T1000 (cell line): ENCODE measurements around the gene UHRF1.
"Not testable (repeated sequence)": the region's sequence is repeated elsewhere in the genome, so short reads cannot be mapped to it uniquely, and the experiment has no call there.

ENCODE experiments used
- DNase-seq: peaks from one replicate; lab custom pipeline; 2025; ENCODE audit warnings: mixed read lengths; lab: John Stamatoyannopoulos, UW

UHRF1 gene

DNA sequence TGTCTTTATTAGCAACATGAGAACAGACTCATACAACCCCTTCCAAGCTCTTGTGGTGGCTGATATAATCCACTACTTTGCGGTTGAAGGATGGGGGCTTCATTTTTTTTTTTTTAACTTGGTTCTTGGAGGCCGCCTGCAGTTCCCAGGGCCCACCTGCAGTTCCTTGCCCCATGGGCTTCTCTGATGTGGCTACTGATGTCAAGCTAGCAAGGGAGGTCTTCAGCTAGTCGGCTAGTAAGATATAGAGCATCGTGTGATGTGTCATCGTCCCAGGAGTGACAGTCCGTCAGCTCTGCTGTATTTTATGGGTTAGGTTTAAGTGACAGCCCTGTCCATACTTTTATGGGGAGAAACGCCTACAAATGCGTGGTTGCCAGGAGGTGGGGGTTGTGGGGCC is 26.1 kb downstream of the UHRF1 start:
- no peak for DNase-seq

DNA sequence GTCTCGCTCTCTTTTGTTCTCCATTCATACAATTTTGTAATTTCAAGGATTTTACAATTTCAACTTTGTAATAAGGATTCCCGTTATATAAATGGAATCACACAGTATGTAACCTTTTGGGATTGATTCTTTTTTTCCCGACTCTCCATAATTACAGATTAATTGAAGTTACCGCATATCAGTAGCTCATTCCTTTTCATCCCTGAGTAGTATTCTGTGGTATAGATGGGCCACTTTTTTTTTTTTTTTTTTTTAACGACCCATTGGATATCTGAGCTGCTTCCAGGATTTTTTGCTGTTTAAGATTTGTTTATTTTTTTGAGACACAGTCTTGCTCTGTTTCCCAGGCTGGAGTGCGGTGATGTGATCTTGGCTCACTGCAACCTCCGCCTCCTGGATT is 27.8 kb downstream of the UHRF1 start:
- no peak for DNase-seq

DNA sequence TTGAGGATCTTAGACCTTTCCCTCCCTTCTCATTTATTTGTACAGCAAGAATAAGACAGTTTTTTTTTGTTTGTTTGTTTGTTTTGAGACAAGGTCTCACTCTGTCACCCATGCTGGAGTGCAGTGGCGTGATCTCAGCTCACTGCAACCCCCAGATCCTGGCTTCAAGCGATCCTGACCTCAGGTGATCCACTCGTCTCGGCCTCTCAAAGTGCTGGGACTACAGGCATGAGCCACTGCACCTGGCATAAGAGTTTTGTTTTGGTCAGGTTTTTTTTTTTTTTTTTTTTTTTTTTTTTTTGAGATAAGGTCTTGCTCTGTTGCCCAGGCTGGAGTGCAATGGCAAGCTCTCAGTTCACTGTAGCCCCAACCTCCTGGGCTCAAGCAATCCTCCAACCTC is 29.2 kb downstream of the UHRF1 start:
- DNase-seq: not testable (repeated sequence)

DNA sequence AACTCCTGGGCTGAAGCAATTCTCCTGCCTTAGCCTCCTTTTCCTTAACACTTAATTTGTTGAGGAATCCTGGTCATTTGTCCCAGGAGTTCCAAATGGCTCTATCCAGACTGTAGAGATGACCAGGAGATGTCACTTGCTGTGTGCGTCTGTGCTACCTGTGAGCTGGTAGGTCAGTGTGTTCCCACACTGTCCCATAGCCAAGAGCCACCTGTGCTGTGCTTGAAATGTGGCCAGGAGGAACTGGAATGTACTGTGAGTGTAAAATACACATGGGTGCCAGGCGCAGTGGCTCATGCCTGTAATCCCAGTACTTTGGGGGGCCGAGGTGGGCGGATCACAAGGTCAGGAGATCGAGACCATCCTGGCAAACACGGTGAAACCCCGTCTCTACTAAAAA is 30.2 kb downstream of the UHRF1 start:
- no peak for DNase-seq

DNA sequence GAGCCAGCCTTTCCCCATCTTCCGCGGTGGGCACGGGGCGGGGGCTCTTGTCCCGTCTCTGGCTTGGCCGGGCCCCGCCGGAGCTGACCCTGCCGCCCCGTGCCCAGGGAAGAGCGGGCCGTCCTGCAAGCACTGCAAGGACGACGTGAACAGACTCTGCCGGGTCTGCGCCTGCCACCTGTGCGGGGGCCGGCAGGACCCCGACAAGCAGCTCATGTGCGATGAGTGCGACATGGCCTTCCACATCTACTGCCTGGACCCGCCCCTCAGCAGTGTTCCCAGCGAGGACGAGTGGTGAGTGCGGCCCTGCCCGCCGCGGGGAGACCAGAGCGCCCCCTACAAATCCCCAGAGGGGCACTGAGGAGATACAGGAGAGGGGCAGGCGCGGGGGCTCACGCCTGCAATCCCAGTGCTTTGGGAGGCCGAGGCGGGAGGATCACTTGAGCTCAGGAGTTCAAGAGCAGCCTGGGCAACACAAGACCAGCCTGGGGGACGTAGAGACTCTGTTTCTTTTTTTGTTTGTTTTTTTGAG is 32.4 kb downstream of the UHRF1 start:
- DNase-seq: not testable (repeated sequence)

DNA sequence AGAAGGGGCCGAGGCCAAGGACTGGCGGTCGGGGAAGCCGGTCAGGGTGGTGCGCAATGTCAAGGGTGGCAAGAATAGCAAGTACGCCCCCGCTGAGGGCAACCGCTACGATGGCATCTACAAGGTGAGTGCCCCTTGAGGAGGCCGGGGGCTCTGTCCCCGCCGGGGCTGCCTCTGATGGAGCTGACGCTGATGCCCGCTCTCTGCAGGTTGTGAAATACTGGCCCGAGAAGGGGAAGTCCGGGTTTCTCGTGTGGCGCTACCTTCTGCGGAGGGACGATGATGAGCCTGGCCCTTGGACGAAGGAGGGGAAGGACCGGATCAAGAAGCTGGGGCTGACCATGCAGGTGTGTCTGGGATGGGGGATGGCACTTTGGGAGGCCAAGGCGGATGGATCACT is 41.3 kb downstream of the UHRF1 start:
- not testable (repeated sequence) for DNase-seq

DNA sequence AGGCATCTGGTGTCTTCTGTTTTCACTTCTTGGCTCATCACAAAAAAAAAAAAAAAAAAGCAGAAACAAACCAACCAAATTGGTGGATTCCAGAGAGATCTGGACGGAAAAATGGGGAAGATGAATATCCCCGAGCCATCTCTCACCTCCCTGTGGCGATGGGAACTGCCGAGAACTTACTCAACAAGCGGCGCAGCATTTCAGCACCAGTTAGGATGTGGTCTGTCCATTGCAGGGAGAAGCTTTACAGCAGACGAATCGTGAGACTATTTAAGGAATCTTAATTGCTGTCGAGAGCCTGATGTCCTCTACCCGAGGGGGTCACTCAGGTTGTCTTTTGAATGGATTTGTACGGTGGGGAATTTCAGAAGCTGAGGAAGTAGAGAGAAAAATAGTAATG is 42.4 kb downstream of the UHRF1 start:
- DNase-seq: no peak

DNA sequence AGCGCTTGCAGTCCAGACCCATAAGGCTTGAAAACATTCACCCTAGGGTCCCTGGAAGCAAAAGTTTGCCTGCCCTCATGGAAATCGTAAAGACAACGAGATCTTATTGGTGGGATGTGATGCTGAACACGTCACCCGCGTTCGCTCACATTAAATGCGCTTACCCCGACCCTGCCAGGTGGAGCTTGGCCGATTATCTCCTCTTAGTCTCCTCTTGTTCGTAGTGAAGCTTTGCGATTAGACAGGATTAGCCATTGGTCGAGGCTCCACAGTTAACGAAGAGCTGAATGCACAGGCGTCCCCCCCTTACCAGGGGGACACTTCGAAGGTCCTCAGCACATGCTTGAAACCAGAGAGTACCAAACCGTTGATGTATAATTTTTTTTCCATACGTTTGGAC is 43.6 kb downstream of the UHRF1 start:
- no peak for DNase-seq

DNA sequence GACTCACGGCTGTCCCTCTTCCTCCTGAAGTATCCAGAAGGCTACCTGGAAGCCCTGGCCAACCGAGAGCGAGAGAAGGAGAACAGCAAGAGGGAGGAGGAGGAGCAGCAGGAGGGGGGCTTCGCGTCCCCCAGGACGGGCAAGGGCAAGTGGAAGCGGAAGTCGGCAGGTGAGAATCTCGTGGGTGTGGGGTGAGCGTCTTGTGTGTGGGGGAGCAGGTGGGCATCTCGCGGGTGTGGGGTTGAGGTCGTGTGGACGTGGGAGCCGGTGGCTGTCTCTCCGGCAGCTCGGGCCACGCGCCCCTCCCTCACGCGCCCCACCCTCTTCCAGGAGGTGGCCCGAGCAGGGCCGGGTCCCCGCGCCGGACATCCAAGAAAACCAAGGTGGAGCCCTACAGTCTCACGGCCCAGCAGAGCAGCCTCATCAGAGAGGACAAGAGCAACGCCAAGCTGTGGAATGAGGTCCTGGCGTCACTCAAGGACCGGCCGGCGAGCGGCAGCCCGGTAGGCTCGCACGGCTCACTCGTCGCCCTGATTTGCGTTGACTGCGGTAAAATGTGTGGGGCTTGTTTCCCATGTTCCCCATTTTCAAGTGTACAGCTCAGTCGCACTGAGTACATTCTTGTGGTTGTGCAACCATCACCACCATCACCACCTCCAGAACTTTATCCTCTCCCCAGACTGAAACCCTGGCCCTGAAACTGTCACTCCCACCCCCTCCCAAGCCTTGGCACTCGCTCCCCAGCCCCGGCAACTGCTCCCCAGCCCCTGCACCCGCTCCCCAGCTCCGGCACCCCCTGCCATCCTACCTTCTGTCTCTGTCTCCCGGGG is 45.2 kb downstream of the UHRF1 start:
- not testable (repeated sequence) for DNase-seq

DNA sequence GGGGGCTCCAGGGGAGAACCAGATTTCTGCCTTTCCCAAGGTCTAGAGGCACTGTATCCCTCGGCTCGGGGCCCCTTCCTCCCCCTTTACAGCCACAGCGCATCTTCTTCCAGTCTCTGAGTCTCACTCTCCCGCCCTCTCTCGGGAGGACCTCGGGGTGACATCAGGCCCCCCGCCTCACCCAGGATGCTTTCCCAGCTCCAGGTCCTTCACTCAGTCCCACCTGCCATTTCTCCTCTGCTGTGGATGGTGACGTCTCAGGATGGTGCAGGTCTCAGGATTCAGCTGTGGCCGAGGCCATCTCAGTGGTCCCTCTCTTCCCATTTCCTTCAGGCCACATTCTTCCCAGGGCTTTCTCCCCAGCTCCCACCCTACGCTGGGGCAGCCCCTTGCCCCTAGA is 46.0 kb downstream of the UHRF1 start:
- DNase-seq: no peak

DNA sequence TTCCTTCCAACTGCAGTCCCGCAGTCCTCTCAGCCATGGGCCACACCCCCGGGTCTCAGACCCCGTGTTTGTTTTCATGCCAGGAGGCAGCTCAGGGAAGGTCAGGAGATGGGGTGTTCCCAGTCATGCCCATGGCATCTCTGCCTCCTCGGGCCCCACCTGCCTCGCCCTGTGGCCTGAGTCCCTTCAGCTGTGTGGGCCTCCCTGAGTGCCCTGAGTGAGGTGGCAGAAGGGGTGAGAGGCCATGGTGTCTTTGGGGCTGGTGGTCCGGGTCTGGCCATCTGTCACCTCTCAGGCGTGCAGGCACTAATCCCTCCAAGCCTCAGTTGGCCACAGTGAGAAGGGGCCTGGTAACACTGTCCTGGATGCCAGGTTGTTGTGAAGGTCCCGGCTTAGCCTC is 48.7 kb downstream of the UHRF1 start:
- no peak for DNase-seq

DNA sequence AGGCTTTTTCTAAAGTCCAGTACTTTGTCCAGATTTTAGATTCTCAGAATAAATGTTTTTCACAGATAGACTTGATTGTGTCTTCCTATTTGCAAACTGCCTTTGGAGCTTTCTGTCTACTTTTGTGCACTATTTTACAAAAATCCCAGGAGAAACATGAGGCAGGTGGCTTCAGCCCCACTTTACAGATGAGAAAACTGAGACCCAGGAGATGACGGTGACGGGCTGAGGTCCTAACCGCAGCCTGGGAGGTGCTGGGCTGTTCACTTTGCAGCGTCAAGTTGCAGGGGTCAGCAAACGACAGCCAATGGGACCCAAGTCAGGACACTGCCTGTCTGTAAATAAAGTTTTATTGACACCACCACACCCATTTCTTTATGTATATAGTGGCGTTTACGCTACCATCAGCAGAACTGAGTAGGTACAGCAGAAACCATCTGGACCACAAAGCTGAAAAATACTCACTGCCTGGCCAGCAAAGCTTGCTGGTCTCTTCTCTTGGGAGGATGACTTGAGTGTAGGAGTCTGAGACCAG is 52.9 kb downstream of the UHRF1 start:
- DNase-seq: no peak

DNA sequence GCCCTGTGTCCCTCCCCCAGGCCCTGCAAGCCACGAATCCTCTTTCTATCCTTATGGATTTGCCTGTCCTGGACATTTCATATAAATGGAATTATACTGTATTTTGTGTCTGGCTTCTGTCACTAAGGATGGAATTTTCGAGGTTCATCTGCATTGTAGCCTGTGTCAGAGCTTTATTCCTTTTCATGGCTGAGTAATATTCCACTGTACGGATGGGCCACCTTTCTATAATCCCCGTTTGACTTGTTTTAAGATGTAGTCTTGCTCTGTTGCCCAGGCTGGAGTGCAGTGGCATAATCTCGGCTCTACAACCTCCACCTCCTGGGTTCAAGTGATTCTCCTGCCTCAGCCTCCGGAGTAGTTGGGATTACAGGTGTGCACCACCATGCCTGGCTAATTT is 55.8 kb downstream of the UHRF1 start:
- DNase-seq: no peak

DNA sequence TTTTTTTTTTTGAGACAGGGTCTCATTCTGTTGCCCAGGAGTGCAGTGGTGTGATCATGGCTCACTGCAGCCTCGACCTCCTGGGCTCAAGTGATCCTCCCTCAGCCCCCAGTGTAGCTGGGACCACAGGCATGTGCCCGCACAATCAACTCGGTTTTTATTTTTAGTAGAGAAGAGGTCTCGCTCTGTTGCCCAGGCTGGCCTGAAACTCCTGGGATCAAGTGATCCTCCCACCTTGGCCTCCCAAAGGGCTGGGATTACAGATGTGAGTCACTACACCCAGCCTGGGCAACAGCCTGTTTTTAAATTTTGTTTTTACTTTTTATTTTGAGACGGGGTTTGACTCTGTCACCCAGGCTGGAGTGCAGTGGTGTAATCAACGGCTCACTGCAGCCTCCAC is 57.3 kb downstream of the UHRF1 start:
- DNase-seq: no peak

DNA sequence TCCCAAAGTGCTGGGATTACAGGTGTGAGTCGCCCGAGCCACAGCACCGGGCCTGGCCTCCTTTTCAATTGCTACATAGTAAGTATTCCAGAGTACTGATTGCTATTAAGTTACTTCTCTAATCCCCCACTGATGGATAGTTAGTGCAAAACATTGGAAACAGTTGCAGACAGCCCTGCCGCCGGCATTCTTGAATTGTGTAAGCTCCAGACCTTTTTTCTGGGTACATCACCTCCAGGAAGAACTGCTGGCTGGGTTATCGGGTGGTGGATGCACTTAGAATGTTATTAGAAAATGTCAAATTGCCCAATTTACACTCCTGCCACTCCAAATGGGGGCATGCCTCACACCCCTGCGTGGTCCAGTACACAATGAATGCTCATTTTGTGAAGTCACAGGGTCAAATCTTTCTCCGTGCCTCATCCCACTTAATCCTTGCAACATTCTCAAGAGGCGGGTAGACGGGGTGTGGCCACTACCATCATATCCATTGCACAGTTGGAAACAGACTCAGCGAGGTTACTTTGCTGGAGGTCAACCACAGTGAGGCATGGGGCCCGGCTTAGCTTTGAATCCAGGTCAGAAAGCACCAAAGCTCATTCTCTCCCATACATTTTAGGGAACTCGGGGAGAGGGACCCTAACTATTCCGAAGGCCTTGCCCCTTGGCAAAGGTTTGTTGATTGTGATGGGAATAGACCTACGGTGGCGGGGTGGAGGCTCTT is 58.6 kb downstream of the UHRF1 start:
- no peak for DNase-seq

DNA sequence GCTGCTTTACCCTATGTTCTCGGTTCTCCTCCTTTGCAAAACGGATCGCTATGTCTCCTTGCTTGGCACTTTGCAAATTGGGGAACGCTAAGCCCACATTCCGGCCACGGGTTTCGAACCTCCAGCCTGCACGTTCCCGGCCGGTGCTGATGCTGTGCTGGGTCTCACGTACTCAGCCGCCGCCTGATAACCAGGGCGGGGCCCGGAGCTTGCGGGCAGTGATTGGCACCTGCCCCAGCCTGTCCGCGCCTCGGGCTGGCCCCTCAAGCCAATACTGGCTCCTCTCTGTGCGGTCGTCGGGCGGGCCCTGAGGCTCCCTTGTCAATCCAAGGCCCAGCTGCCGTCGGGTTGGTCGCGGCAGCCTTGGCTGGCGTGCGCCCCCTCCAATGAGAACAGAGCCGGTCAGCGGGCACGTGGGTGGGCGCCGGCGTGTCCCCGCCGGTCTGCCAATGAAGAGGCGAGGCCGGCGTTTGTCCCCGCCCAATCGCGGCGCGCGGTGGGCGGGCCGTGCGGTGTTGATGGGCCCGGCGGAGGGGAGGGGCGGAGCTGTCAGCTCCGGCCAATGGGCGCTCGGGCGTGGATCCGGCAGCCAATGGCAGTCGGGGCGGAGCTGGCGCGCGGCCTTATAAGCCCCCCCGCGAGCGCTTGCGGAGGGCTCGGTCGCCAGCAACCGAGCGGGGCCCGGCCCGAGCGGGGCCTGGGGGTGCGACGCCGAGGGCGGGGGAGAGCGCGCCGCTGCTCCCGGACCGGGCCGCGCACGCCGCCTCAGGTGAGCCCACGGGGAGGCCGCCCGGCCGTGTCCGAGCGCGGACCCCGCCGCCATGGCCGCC is 59.4 kb downstream of the UHRF1 start, which contains the start of gene KDM4B:
TSS of gene KDM4B (plus strand) at position 652 of the 830 bp plus-strand sequence. CDS start 63,778 bp downstream, outside the sequence.
- DNase-seq: peak; percentile 99

DNA sequence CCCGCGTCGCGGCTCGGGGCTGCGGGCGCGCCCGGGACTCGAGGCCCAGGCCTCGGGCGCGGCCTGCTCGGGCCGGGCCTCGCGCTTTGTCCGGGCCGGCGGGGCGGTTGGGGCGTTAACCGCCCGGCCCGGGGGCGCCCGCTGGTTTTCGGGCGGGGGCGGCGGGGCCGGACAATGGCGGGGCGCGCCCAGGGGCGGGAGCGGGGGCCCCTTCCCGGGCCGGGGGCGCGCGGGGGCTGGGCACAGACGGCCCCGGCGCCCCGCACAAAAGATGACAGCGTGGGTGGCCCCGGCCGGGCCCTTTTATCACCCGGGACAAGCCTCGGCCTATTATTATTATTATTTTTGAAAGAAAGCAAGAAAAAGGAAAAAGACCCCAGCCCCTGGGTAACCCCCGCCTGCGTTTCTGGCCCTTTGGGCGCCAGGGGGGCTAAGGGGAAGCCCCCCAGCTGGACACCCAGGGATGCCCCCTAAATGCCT is 60.0 kb downstream of the UHRF1 start:
- no peak for DNase-seq

DNA sequence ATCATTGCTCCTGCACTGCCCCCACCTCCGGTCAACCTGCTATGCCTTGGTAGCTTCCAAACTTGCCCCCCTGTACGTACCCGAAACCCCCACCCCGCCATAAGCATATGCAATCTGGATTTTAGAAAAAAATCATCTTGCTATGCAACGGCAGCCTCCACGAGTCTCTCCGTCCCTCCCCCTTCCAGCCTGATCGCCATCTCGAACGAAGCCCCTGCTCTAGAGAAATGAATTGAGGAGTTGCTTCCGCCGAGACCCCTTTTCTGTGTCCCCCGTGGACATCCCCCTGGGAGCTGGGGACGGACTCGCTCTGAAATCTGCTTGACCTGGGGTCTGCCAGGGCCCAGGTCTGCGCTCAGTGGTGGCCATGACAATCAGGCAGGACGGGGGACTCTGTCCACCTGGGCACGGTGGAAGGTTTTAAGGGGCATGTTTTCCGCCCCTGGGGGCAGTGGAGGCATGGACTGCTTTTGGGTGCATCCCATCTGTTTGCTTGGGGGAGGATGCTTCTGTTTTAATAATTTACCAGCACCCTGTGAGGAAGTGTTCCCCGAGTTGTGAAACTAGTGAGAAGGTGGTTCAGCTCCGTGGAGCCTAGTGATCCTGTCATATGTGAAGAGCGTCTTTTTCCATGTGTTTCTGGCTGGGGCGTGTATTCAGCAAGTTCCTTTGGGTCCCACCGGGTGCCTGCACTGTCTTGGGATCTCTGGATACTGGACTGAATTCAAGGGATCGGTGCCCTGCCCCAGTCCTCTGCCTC is 60.7 kb downstream of the UHRF1 start:
- DNase-seq: no peak

DNA sequence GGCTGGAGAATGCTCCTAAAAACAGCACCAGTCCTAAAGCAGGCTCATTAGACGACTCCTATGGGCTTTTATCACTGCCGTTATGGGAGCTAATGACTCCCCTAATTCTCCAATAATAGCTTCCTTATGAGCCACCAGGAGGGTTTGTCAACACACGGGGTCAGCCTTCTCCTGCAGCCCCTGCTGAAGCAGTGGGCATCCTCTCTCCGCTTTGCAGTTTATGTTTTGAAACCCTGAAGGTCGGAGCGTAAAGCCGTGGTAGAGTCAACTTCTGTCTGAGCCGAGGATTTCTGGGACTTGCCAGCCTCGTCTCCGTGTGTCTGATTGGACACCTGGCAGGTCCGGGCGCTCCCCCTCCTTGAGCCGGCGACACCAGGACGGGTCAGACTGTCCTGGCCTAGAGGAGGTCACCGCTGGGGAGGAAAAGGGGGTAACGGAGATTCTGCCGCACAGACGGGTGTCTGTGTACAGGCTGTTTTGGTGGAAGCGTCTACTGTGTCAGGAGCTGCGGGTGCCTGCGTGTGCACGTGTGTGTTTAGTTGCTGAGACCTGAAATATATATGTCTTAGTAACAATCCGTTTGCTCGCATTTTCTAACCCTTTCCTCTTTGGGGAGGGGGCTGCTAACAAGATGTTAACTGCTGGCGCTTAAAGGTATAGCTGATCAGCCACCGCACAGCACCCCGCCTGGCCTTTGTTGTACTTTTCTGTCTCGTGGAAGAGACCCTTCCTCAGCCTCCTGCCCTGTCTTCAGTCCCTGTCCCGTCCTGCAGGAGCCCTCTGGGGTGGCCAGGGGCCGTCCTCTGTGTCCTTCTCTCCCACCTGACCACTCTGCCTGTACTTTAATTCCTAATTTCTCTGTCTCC is 61.5 kb downstream of the UHRF1 start:
- DNase-seq: no peak

DNA sequence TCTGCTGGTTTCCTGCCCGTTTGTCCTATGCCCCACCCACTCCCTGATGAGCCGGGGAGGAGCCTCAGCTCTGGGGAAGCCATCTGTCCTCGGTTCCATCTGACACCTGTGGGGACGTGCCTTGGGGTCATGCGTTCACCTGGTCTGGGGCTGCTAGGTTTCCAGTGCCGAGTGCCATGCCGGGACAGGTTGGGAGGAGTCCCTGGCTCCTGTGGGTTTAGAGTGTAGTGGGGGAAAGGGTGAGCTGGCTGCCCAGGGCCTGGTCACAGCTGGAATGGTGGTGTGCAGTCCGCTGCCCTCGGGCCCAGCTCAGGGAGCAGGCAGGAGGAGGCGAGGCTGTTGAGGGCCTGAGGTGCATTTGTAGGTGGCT is 62.1 kb downstream of the UHRF1 start:
- DNase-seq: no peak
